Lower lobe of right lung (tissue), 2 donors: ENCODE data around the gene SPAG7. TPM values are rescaled to one million over a fixed set of nuclear protein-coding genes. Genes with fewer than 3 reads are reported as not detected.

Source experiments
- ATAC-seq, 2 donors: fragments of 200-7000 bp; cut with Tn5 transposase; one replicate each; pipeline ENCODE4 v1.9.1; 2020 to 2022; ENCODE audit warnings: mild to moderate bottlenecking in 2 of 2, moderate library complexity in 2 of 2
- DNase-seq: peaks from one replicate; pipeline ENCODE4 v3.0.0-alpha.2; 2020
- H3K27ac ChIP-seq: fragments of 200-600 bp; one replicate; pipeline ENCODE4 v1.8.0; 2022
- H3K27me3 ChIP-seq: fragments of 200-600 bp; one replicate; pipeline ENCODE4 v1.8.0; 2022; ENCODE audit warnings: low read depth
- H3K36me3 ChIP-seq: fragments of 200-600 bp; one replicate; pipeline ENCODE4 v1.8.0; 2022; ENCODE audit warnings: mild to moderate bottlenecking
- H3K4me1 ChIP-seq: fragments of 200-600 bp; one replicate; pipeline ENCODE4 v1.8.0; 2022
- H3K4me3 ChIP-seq: fragments of 200-600 bp; one replicate; pipeline ENCODE4 v1.8.0; 2022; ENCODE audit warnings: mild to moderate bottlenecking
- H3K9me3 ChIP-seq: fragments of 200-600 bp; one replicate; pipeline ENCODE4 v1.8.0; 2022
- CTCF ChIP-seq: fragments of 200-600 bp; IDR thresholded peaks from one replicate; pipeline ENCODE4 v1.8.0; 2022; ENCODE audit warnings: antibody characterized with exemption, mild to moderate bottlenecking
- intact Hi-C: fragments of 100-400 bp; cut with DNase I; formaldehyde crosslinking; loops from one replicate; pipeline ENCODE4 v1.11.0; 2022
- total RNA-seq: library from RNA; stranded (reverse); fragmentation: NEBNext Ultra II Directional; extraction: Animal tissue kit (Norgen Biotek cat#: 25700); gene quantifications from one replicate; pipeline ENCODE4 v1.2.1, GENCODE V29; 2021
- donor health status: DM: no; HTN: yes; CAD: no; lungs with severe emphysema.

SPAG7 gene
- total RNA-seq, 1 donor from 2014 or later, result 56.3 TPM

GRCh38 chr17:4994081-4994595 lies 26.5 kb upstream of the SPAG7 start:
- Histone ChIP-seq H3K4me1 (peaks cover 21% of the 10 kb centered on the region), H3K36me3 (no peaks in the 10 kb centered on the region), H3K9me3 (no peaks in the 10 kb centered on the region), H3K4me3 (no peak overlapping the region), H3K27ac (no peak overlapping the region), H3K27me3 (no peaks in the 10 kb centered on the region)
- DNase-seq (no peak), ATAC-seq (no peak)
- intact Hi-C loops, result no loop called here
- TF ChIP-seq CTCF, result no peak

- intact Hi-C loops, result no loop called here
- Histone ChIP-seq H3K27me3 (no peaks in the 10 kb centered on the region), H3K4me3 (peak overlapping the region; percentile 97), H3K9me3 (no peaks in the 10 kb centered on the region), H3K27ac (peak overlapping the region; percentile 96), H3K36me3 (peaks cover 15% of the 10 kb centered on the region), H3K4me1 (peaks cover 30% of the 10 kb centered on the region)
- no peak for TF ChIP-seq CTCF
- ATAC-seq (no peak), DNase-seq (no peak)
These were observed 20.4 kb upstream of the SPAG7 start for GRCh38 chr17:4987767-4988567.

GRCh38 chr17:4986951-4987766 lies 19.5 kb upstream of the SPAG7 start, which contains the start of gene CAMTA2:
TSS of gene CAMTA2 (minus strand) at chr17:4987675. CDS start at chr17:4986222, 1,453 bp downstream.
- peak; percentile 94 for DNase-seq
- peak; percentile 81 for TF ChIP-seq CTCF
- peak within 1 kb of the TSS; percentile 96 for H3K27ac ChIP-seq
- H3K4me3 ChIP-seq, result peak within 1 kb of the TSS; percentile 97
- H3K4me1 ChIP-seq, result peaks cover 30% of the 10 kb centered on the region
- H3K9me3 ChIP-seq, result no peaks in the 10 kb centered on the region
- no peaks in the 10 kb centered on the region for H3K27me3 ChIP-seq
- H3K36me3 ChIP-seq, result peaks cover 23% of the 10 kb centered on the region
- intact Hi-C loops, result no loop called here
- ATAC-seq, result peak; percentile 95 to 97

GRCh38 chr17:4986403-4986802 lies 18.8 kb upstream of the SPAG7 start:
- ATAC-seq (peak in 1 of 2 donors; percentile 1), DNase-seq (no peak)
- H3K4me3 ChIP-seq, result peak overlapping the region; percentile 97
- no peaks in the 10 kb centered on the region for H3K9me3 ChIP-seq
- intact Hi-C loops, result no loop called here
- peaks cover 30% of the 10 kb centered on the region for H3K4me1 ChIP-seq
- H3K27me3 ChIP-seq, result no peaks in the 10 kb centered on the region
- H3K27ac ChIP-seq, result peak overlapping the region; percentile 96
- no peak for TF ChIP-seq CTCF
- H3K36me3 ChIP-seq, result peaks cover 31% of the 10 kb centered on the region

- ATAC-seq (no peak), DNase-seq (no peak)
- peaks cover 34% of the 10 kb centered on the region for H3K4me1 ChIP-seq
- no peak overlapping the region for H3K4me3 ChIP-seq
- peaks cover 70% of the 10 kb centered on the region for H3K36me3 ChIP-seq
- TF ChIP-seq CTCF, result no peak
- intact Hi-C loops, result no loop called here
- H3K27ac ChIP-seq, result no peak overlapping the region
- H3K27me3 ChIP-seq, result no peaks in the 10 kb centered on the region
- H3K9me3 ChIP-seq, result no peaks in the 10 kb centered on the region
These were observed 14.7 kb upstream of the SPAG7 start for GRCh38 chr17:4982305-4982704.
